Skeletal muscle satellite cell (primary cell): Measurements from ENCODE around the gene ANXA10. TPM values are rescaled to one million over a fixed set of nuclear protein-coding genes. Genes with fewer than 3 reads are reported as not detected.

Experiments
- H3K27me3 ChIP-seq: 2 replicates; pipeline ENCODE4 v1.7.0; 2013; ENCODE audit warnings: low read length; ENCODE audit not compliant: control insufficient read depth, insufficient read depth
- H3K36me3 ChIP-seq: 2 replicates; pipeline ENCODE4 v1.7.0; 2013; ENCODE audit warnings: mild to moderate bottlenecking, control low read depth, low read length; ENCODE audit not compliant: insufficient read depth
- H3K4me1 ChIP-seq: 2 replicates; pipeline ENCODE4 v1.7.0; 2013; ENCODE audit warnings: low read length; ENCODE audit not compliant: control insufficient read depth, insufficient read depth
- H3K4me2 ChIP-seq: 2 replicates; pipeline ENCODE4 v1.7.0; 2013; ENCODE audit warnings: mild to moderate bottlenecking, low read length
- H3K4me3 ChIP-seq: 2 replicates; pipeline ENCODE4 v1.7.0; 2013; ENCODE audit warnings: low read length
- H3K9ac ChIP-seq: 2 replicates; pipeline ENCODE4 v1.7.0; 2013; ENCODE audit warnings: mild to moderate bottlenecking, low read depth, low read length, moderate library complexity
- H3K9me3 ChIP-seq: replicated peaks from 2 replicates; pipeline ENCODE4 v1.7.0; 2013; ENCODE audit warnings: mild to moderate bottlenecking, control low read depth, low read length
- total RNA-seq: library from RNA; depleted of rRNA; stranded (reverse); fragments of >200 nt; gene quantifications from 2 replicates; pipeline ENCODE4 v1.2.3, GENCODE V29; 2012; rRNA removed

The ANXA10 gene
- total RNA-seq, result 5.3 and 7.2 TPM in 2 replicates

GRCh38 chr4:168092176-168092712 lies at the start of gene ANXA10:
TSS of gene ANXA10 (plus strand) at chr4:168092537. CDS start at chr4:168092701, 164 bp downstream.
- no peak within 1 kb of the TSS for H3K4me2 ChIP-seq
- no peak within 1 kb of the TSS for H3K9ac ChIP-seq
- peaks cover 9% of the 10 kb centered on the region for H3K9me3 ChIP-seq
- no peak within 1 kb of the TSS for H3K4me3 ChIP-seq
- H3K4me1 ChIP-seq, result peaks cover 19% of the 10 kb centered on the region
- no peaks in the 10 kb centered on the region for H3K36me3 ChIP-seq
- no peaks in the 10 kb centered on the region for H3K27me3 ChIP-seq

- Histone ChIP-seq H3K27me3 (no peaks in the 10 kb centered on the region), H3K36me3 (no peaks in the 10 kb centered on the region), H3K4me2 (no peak overlapping the region), H3K4me1 (no peaks in the 10 kb centered on the region), H3K9me3 (no peaks in the 10 kb centered on the region), H3K9ac (no peak overlapping the region), H3K4me3 (no peak overlapping the region)
These were observed 47.0 kb upstream of the ANXA10 start for GRCh38 chr4:168045354-168045753.

- Histone ChIP-seq H3K9ac (no peak overlapping the region), H3K4me2 (no peak overlapping the region), H3K27me3 (no peaks in the 10 kb centered on the region), H3K4me3 (no peak overlapping the region), H3K36me3 (no peaks in the 10 kb centered on the region), H3K4me1 (no peaks in the 10 kb centered on the region), H3K9me3 (no peaks in the 10 kb centered on the region)
These were observed 42.3 kb upstream of the ANXA10 start for GRCh38 chr4:168050002-168050401.

GRCh38 chr4:168051526-168051925 lies 40.8 kb upstream of the ANXA10 start:
- H3K4me2 ChIP-seq, result no peak overlapping the region
- H3K27me3 ChIP-seq, result no peaks in the 10 kb centered on the region
- no peaks in the 10 kb centered on the region for H3K4me1 ChIP-seq
- H3K9ac ChIP-seq, result no peak overlapping the region
- no peaks in the 10 kb centered on the region for H3K9me3 ChIP-seq
- no peak overlapping the region for H3K4me3 ChIP-seq
- H3K36me3 ChIP-seq, result no peaks in the 10 kb centered on the region

GRCh38 chr4:168057412-168057811 lies 34.9 kb upstream of the ANXA10 start:
- Histone ChIP-seq H3K27me3 (no peaks in the 10 kb centered on the region), H3K36me3 (no peaks in the 10 kb centered on the region), H3K9ac (no peak overlapping the region), H3K4me1 (peaks cover 3% of the 10 kb centered on the region), H3K4me3 (no peak overlapping the region), H3K9me3 (no peaks in the 10 kb centered on the region), H3K4me2 (no peak overlapping the region)

GRCh38 chr4:168059251-168059650 lies 33.1 kb upstream of the ANXA10 start:
- Histone ChIP-seq H3K4me3 (no peak overlapping the region), H3K9ac (no peak overlapping the region), H3K36me3 (no peaks in the 10 kb centered on the region), H3K27me3 (no peaks in the 10 kb centered on the region), H3K9me3 (no peaks in the 10 kb centered on the region), H3K4me1 (peaks cover 3% of the 10 kb centered on the region), H3K4me2 (no peak overlapping the region)

GRCh38 chr4:168063031-168063430 lies 29.3 kb upstream of the ANXA10 start:
- Histone ChIP-seq H3K36me3 (no peaks in the 10 kb centered on the region), H3K4me1 (peaks cover 3% of the 10 kb centered on the region), H3K27me3 (no peaks in the 10 kb centered on the region), H3K9ac (no peak overlapping the region), H3K4me2 (no peak overlapping the region), H3K4me3 (no peak overlapping the region), H3K9me3 (no peaks in the 10 kb centered on the region)

- no peak overlapping the region for H3K4me2 ChIP-seq
- H3K36me3 ChIP-seq, result no peaks in the 10 kb centered on the region
- H3K9ac ChIP-seq, result no peak overlapping the region
- no peak overlapping the region for H3K4me3 ChIP-seq
- peaks cover 5% of the 10 kb centered on the region for H3K4me1 ChIP-seq
- no peaks in the 10 kb centered on the region for H3K9me3 ChIP-seq
- H3K27me3 ChIP-seq, result no peaks in the 10 kb centered on the region
These were observed 21.4 kb upstream of the ANXA10 start for GRCh38 chr4:168070903-168071302.

- Histone ChIP-seq H3K9ac (no peak overlapping the region), H3K4me3 (no peak overlapping the region), H3K4me1 (peaks cover 5% of the 10 kb centered on the region), H3K4me2 (no peak overlapping the region), H3K36me3 (no peaks in the 10 kb centered on the region), H3K9me3 (no peaks in the 10 kb centered on the region), H3K27me3 (no peaks in the 10 kb centered on the region)
These were observed 21.0 kb upstream of the ANXA10 start for GRCh38 chr4:168071304-168071703.

GRCh38 chr4:168074861-168075260 lies 17.5 kb upstream of the ANXA10 start:
- no peak overlapping the region for H3K4me3 ChIP-seq
- H3K4me2 ChIP-seq, result no peak overlapping the region
- H3K9me3 ChIP-seq, result no peaks in the 10 kb centered on the region
- no peaks in the 10 kb centered on the region for H3K36me3 ChIP-seq
- H3K27me3 ChIP-seq, result no peaks in the 10 kb centered on the region
- H3K9ac ChIP-seq, result no peak overlapping the region
- H3K4me1 ChIP-seq, result peaks cover 11% of the 10 kb centered on the region

- Histone ChIP-seq H3K27me3 (no peaks in the 10 kb centered on the region), H3K4me1 (peaks cover 6% of the 10 kb centered on the region), H3K9me3 (no peaks in the 10 kb centered on the region), H3K9ac (no peak overlapping the region), H3K36me3 (no peaks in the 10 kb centered on the region), H3K4me3 (no peak overlapping the region), H3K4me2 (no peak overlapping the region)
These were observed 15.2 kb upstream of the ANXA10 start for GRCh38 chr4:168076989-168077725.

GRCh38 chr4:168077726-168078239 lies 14.6 kb upstream of the ANXA10 start:
- Histone ChIP-seq H3K36me3 (no peaks in the 10 kb centered on the region), H3K4me1 (peaks cover 6% of the 10 kb centered on the region), H3K4me3 (no peak overlapping the region), H3K4me2 (no peak overlapping the region), H3K9me3 (no peaks in the 10 kb centered on the region), H3K9ac (no peak overlapping the region), H3K27me3 (no peaks in the 10 kb centered on the region)
